Small intestine (tissue), 7 donors: Measurements from ENCODE around the gene MRRF. TPM values are rescaled to one million over a fixed set of nuclear protein-coding genes. Genes with fewer than 3 reads are reported as not detected.
"Not testable (repeated sequence)": the region's sequence is repeated elsewhere in the genome, so short reads cannot be mapped to it uniquely, and the experiment has no call there.

Experiments used
- DNase-seq, 2 donors: peaks; one replicate each; pipeline versions ENCODE4 v3.0.0 to v3.0.0-alpha.2; 2013
- FAIRE-seq: peaks from 2 replicates; lab custom pipeline; 2012; peaks lifted over from hg19 to GRCh38; lab: Jason Lieb, UNC
- H3K27ac ChIP-seq, 3 donors: one replicate each; pipeline ENCODE4 v1.5.1; 2013; ENCODE audit warnings: low read length in 2 of 3, mild to moderate bottlenecking in 2 of 3, control low read depth in 1 of 3, inconsistent platforms in 1 of 3, low read depth in 1 of 3, moderate library complexity in 1 of 3
- H3K27me3 ChIP-seq, 3 donors: one replicate each; pipeline ENCODE4 v1.6.1; 2013; ENCODE audit warnings: low read length in 3 of 3, inconsistent platforms in 1 of 3; ENCODE audit not compliant: control insufficient read depth in 3 of 3, insufficient read depth in 3 of 3
- H3K36me3 ChIP-seq, 3 donors: one replicate each; pipeline ENCODE4 v1.6.1; 2013; ENCODE audit warnings: low read length in 3 of 3, inconsistent platforms in 1 of 3, low read depth in 1 of 3, mild to moderate bottlenecking in 1 of 3, moderate library complexity in 1 of 3; ENCODE audit not compliant: control insufficient read depth in 3 of 3, insufficient read depth in 2 of 3
- H3K4me1 ChIP-seq, 3 donors: one replicate each; pipeline ENCODE4 v1.6.1; 2013; ENCODE audit warnings: low read length in 2 of 3, inconsistent platforms in 1 of 3, low read depth in 1 of 3, mild to moderate bottlenecking in 1 of 3, moderate library complexity in 1 of 3; ENCODE audit not compliant: control insufficient read depth in 3 of 3, insufficient read depth in 2 of 3
- H3K4me3 ChIP-seq, 3 donors: one replicate each; pipeline ENCODE4 v1.5.1; 2013; ENCODE audit warnings: low read length in 3 of 3, control low read depth in 1 of 3, inconsistent platforms in 1 of 3, low read depth in 1 of 3, mild to moderate bottlenecking in 1 of 3, moderate library complexity in 1 of 3
- H3K9me3 ChIP-seq, 2 donors: one replicate each; pipeline ENCODE4 v1.6.1; 2013; ENCODE audit warnings: low read depth in 1 of 2, low read length in 1 of 2; ENCODE audit not compliant: control insufficient read depth in 2 of 2, insufficient read depth in 1 of 2
- WGBS, 3 donors: extraction: QIAGEN DNeasy Blood & Tissue Kit; methylation state at CpG; one replicate each; pipeline ENCODE4 v1.1.7; 2013; 5-methylcytosine and 5-hydroxymethylcytosine counted together
- polyA plus RNA-seq, 4 donors: library from polyadenylated mRNA; stranded (reverse) in 3 of 4; unstranded in 1 of 4; fragments of 200-250 nt in 3 of 4; fragments of 120-200 nt in 1 of 4; gene quantifications; one replicate each; pipeline versions ENCODE4 v1.2.1 to v1.2.3, GENCODE V29; 2013
- donor health status: healthy with polysubstance abuse.
- donor health status: control.
- donor health status: control.
- donor health status: Bipolar disorder and iron deficiency.
- donor health status: healthy.

The MRRF gene
- polyA plus RNA-seq, 4 donors = 46.2 to 72.7 (median 58.6) TPM

GRCh38 chr9:122320413-122320881 is 55.8 kb downstream of the MRRF start:
- 81 to 96% (median 96%) methylated on average over 1 of the region's 1 CpG for WGBS, 3 donors
- H3K4me3 ChIP-seq = no peak overlapping the region

GRCh38 chr9:122322553-122322952 is 57.9 kb downstream of the MRRF start:
- no peak for FAIRE-seq
- 86 to 100% (median 94%) methylated on average over 2 of the region's 2 CpGs for WGBS, 3 donors
- no peak overlapping the region for H3K4me3 ChIP-seq

More at GRCh38 chr9:122320413-122320881, 55.8 kb downstream of the MRRF start:
- FAIRE-seq = no peak
- no peak for DNase-seq
- Histone ChIP-seq H3K9me3 (no peaks in the 10 kb centered on the region), H3K27ac (no peak overlapping the region), H3K36me3 (peaks cover 5 to 32% (median 16%) of the 10 kb centered on the region in 3 donors), H3K27me3 (no peaks in the 10 kb centered on the region), H3K4me1 (no peaks in the 10 kb centered on the region)

GRCh38 chr9:122324665-122325064 is 60.0 kb downstream of the MRRF start:
- WGBS, 3 donors = 51 to 88% (median 82%) methylated on average over 1 of the region's 1 CpG
- not testable (repeated sequence) for FAIRE-seq
- peaks cover 5 to 28% (median 9%) of the 10 kb centered on the region in 3 donors for H3K36me3 ChIP-seq

More at GRCh38 chr9:122322553-122322952, 57.9 kb downstream of the MRRF start:
- Histone ChIP-seq H3K9me3 (no peaks in the 10 kb centered on the region), H3K27ac (no peak overlapping the region), H3K27me3 (no peaks in the 10 kb centered on the region), H3K36me3 (peaks cover 5 to 34% (median 14%) of the 10 kb centered on the region in 3 donors), H3K4me1 (no peaks in the 10 kb centered on the region)
- no peak for DNase-seq

GRCh38 chr9:122325124-122325523 is 60.4 kb downstream of the MRRF start:
- DNase-seq (no peak), FAIRE-seq (no peak)
- Histone ChIP-seq H3K9me3 (no peaks in the 10 kb centered on the region), H3K4me1 (no peaks in the 10 kb centered on the region), H3K36me3 (peaks cover 5 to 31% (median 9%) of the 10 kb centered on the region in 3 donors), H3K27me3 (no peaks in the 10 kb centered on the region), H3K27ac (no peak overlapping the region), H3K4me3 (no peak overlapping the region)
- 31 to 66% (median 42%) methylated on average over 1 of the region's 1 CpG for WGBS, 3 donors

More at GRCh38 chr9:122324665-122325064, 60.0 kb downstream of the MRRF start:
- not testable (repeated sequence) for H3K27ac ChIP-seq, H3K4me1 ChIP-seq, H3K27me3 ChIP-seq, DNase-seq, H3K9me3 ChIP-seq, H3K4me3 ChIP-seq

GRCh38 chr9:122327175-122327574 is 62.5 kb downstream of the MRRF start:
- H3K27me3 ChIP-seq = no peaks in the 10 kb centered on the region
- H3K36me3 ChIP-seq = peaks cover 5 to 28% (median 8%) of the 10 kb centered on the region in 3 donors
- H3K27ac ChIP-seq = no peak overlapping the region
- H3K4me3 ChIP-seq = no peak overlapping the region
- WGBS, 3 donors = 84 to 96% (median 90%) methylated on average over 2 of the region's 2 CpGs
- no peak for FAIRE-seq
- no peak for DNase-seq
- H3K9me3 ChIP-seq = no peaks in the 10 kb centered on the region
- H3K4me1 ChIP-seq = no peaks in the 10 kb centered on the region

- FAIRE-seq (no peak), DNase-seq (no peak)
- WGBS, 3 donors = 77 to 84% (median 78%) methylated on average over 3 of the region's 3 CpGs
- Histone ChIP-seq H3K36me3 (peaks cover 0 to 16% (median 0%) of the 10 kb centered on the region in 3 donors), H3K27ac (no peak overlapping the region), H3K4me3 (no peak overlapping the region), H3K9me3 (no peaks in the 10 kb centered on the region), H3K4me1 (no peaks in the 10 kb centered on the region), H3K27me3 (no peaks in the 10 kb centered on the region)
Measured at GRCh38 chr9:122329597-122329996, 64.9 kb downstream of the MRRF start.

- H3K9me3 ChIP-seq, H3K27ac ChIP-seq, DNase-seq, H3K4me1 ChIP-seq, FAIRE-seq, H3K27me3 ChIP-seq, H3K4me3 ChIP-seq: not testable (repeated sequence)
- peaks cover 0 to 16% (median 0%) of the 10 kb centered on the region in 3 donors for H3K36me3 ChIP-seq
- WGBS, 3 donors = 87 to 89% (median 88%) methylated on average over 6 of the region's 6 CpGs
Measured at GRCh38 chr9:122330466-122330865, 65.8 kb downstream of the MRRF start.

GRCh38 chr9:122331523-122331927 is 66.8 kb downstream of the MRRF start:
- 83 to 90% (median 84%) methylated on average over 3 of the region's 3 CpGs for WGBS, 3 donors
- Histone ChIP-seq H3K27ac (no peak overlapping the region), H3K9me3 (no peaks in the 10 kb centered on the region), H3K4me1 (no peaks in the 10 kb centered on the region), H3K27me3 (peaks cover 0 to 9% (median 0%) of the 10 kb centered on the region in 3 donors), H3K4me3 (no peak overlapping the region), H3K36me3 (peaks cover 0 to 12% (median 0%) of the 10 kb centered on the region in 3 donors)
- DNase-seq (no peak), FAIRE-seq (no peak)

- DNase-seq (no peak), FAIRE-seq (no peak)
- H3K9me3 ChIP-seq = no peaks in the 10 kb centered on the region
- WGBS, 3 donors = 43 to 57% (median 44%) methylated on average over 6 of the region's 6 CpGs
- no peak overlapping the region for H3K4me3 ChIP-seq
- no peak overlapping the region for H3K27ac ChIP-seq
- no peaks in the 10 kb centered on the region for H3K4me1 ChIP-seq
- H3K27me3 ChIP-seq = peaks cover 0 to 14% (median 0%) of the 10 kb centered on the region in 3 donors
- H3K36me3 ChIP-seq = peaks cover 0 to 12% (median 0%) of the 10 kb centered on the region in 3 donors
Measured at GRCh38 chr9:122332083-122332482, 67.4 kb downstream of the MRRF start.
